Testis (tissue), 2 donors: ENCODE data around the gene RALGAPA1.

Experiments
- POLR2A ChIP-seq: fragments of 450-650 bp; IDR thresholded peaks from one replicate; pipeline ENCODE4 v1.6.1; 2017; ENCODE audit warnings: antibody characterized with exemption, mild to moderate bottlenecking, moderate library complexity
- TF ChIP-seq, protein P1 (sequence below), 3 experiments: fragments of 450-650 bp in 2 of 3; fragments of 200-600 bp in 1 of 3; sonication (generic) in 1 of 3; IDR thresholded peaks; one replicate each; pipeline ENCODE4 v1.5.1; 2016 to 2019; ENCODE audit warnings: antibody characterized with exemption in 3 of 3, mild to moderate bottlenecking in 2 of 3, moderate library complexity in 1 of 3

DNA sequence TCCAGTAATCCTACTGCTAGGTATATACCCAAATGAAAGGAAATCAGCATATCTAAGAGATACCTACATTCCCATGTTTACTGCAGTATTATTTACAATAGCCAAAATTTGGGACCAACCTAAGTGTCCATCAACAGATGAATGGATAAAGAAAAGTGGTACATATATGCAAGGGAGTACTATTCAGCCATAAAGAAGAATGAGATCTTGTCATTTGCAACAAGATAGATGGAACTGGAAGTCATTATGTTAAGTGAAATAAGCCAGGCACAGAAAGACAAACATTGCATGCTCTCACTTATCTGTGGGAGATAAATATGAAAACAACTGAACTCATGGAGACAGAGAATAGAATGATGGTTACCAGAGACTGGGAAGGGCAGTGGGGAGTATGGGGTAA is 165.6 kb downstream of the RALGAPA1 start:
- TF ChIP-seq POLR2A, result no peak
- TF ChIP-seq, protein P1, sequence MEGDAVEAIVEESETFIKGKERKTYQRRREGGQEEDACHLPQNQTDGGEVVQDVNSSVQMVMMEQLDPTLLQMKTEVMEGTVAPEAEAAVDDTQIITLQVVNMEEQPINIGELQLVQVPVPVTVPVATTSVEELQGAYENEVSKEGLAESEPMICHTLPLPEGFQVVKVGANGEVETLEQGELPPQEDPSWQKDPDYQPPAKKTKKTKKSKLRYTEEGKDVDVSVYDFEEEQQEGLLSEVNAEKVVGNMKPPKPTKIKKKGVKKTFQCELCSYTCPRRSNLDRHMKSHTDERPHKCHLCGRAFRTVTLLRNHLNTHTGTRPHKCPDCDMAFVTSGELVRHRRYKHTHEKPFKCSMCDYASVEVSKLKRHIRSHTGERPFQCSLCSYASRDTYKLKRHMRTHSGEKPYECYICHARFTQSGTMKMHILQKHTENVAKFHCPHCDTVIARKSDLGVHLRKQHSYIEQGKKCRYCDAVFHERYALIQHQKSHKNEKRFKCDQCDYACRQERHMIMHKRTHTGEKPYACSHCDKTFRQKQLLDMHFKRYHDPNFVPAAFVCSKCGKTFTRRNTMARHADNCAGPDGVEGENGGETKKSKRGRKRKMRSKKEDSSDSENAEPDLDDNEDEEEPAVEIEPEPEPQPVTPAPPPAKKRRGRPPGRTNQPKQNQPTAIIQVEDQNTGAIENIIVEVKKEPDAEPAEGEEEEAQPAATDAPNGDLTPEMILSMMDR (IDR thresholded peaks at IDR 0.05), result no peak
